Nucleus accumbens (tissue), 56 donors: Measurements from ENCODE around the gene SETMAR.

ENCODE experiments used
- DNase-seq, 56 donors: peaks; one replicate each; lab custom pipeline; 2025; lab: John Stamatoyannopoulos, UW

Gene SETMAR

GRCh38 chr3:4343258-4343657, 40.1 kb downstream of the SETMAR start:
- no peak for DNase-seq

- peak in 17 of 56 donors; percentile 1 to 68 (median 12) for DNase-seq
These were observed 47.6 kb downstream of the SETMAR start for GRCh38 chr3:4350789-4351163.

GRCh38 chr3:4351164-4351855, 48.1 kb downstream of the SETMAR start:
- no peak for DNase-seq

- DNase-seq, result no peak
These were observed 48.7 kb downstream of the SETMAR start for GRCh38 chr3:4351872-4352271.

GRCh38 chr3:4355401-4356219, 52.4 kb downstream of the SETMAR start:
- DNase-seq, result peak in 4 of 56 donors; percentile 5 to 26 (median 12)

GRCh38 chr3:4356220-4356540, 53.0 kb downstream of the SETMAR start:
- no peak for DNase-seq

- DNase-seq, result no peak
These were observed 53.6 kb downstream of the SETMAR start for GRCh38 chr3:4356546-4357410.

GRCh38 chr3:4358273-4358672, 55.1 kb downstream of the SETMAR start:
- no peak for DNase-seq

GRCh38 chr3:4359805-4360502, 56.8 kb downstream of the SETMAR start:
- no peak for DNase-seq

- DNase-seq, result no peak
These were observed 57.6 kb downstream of the SETMAR start for GRCh38 chr3:4360817-4361216.

GRCh38 chr3:4362523-4362922, 59.4 kb downstream of the SETMAR start:
- no peak for DNase-seq
